H1 (cell line): ENCODE measurements around the gene R3HDM4.

Experiments used
- CEBPB ChIP-seq: IDR thresholded peaks from 2 replicates; pipeline ENCODE4 v1.6.1; 2012; ENCODE audit warnings: low read depth, low read length
- GTF2F1 ChIP-seq: IDR thresholded peaks from 2 replicates; pipeline ENCODE4 v1.6.1; 2012; ENCODE audit warnings: low read depth, low read length, improper control_type of control experiment, borderline replicate concordance
- PHF8 ChIP-seq: fragments of 200-600 bp; sonication (generic); conservative IDR thresholded peaks from 2 replicates; pipeline ENCODE4 v1.7.1; 2012; ENCODE audit warnings: low read depth, mild to moderate bottlenecking, inconsistent platforms, low read length, moderate library complexity
- POLR2A ChIP-seq, 2 experiments: IDR thresholded peaks; 1 replicate in 1 of 2; 2 replicates in 1 of 2; pipeline ENCODE4 v1.6.1; 2011; ENCODE audit warnings: low read depth in 2 of 2, low read length in 2 of 2, mild to moderate bottlenecking in 2 of 2; ENCODE audit errors: control extremely low read depth in 1 of 2
- TF ChIP-seq, protein P1 (sequence below), 3 experiments: IDR thresholded peaks; 1 replicate in 2 of 3; 2 replicates in 1 of 3; pipeline versions ENCODE4 v1.5.1 to v1.6.1; 2011; ENCODE audit warnings: low read length in 3 of 3, mild to moderate bottlenecking in 3 of 3, inconsistent platforms in 2 of 3, low read depth in 1 of 3, moderate library complexity in 1 of 3; ENCODE audit not compliant: insufficient read depth in 1 of 3; ENCODE audit errors: control extremely low read depth in 1 of 3

DNA sequence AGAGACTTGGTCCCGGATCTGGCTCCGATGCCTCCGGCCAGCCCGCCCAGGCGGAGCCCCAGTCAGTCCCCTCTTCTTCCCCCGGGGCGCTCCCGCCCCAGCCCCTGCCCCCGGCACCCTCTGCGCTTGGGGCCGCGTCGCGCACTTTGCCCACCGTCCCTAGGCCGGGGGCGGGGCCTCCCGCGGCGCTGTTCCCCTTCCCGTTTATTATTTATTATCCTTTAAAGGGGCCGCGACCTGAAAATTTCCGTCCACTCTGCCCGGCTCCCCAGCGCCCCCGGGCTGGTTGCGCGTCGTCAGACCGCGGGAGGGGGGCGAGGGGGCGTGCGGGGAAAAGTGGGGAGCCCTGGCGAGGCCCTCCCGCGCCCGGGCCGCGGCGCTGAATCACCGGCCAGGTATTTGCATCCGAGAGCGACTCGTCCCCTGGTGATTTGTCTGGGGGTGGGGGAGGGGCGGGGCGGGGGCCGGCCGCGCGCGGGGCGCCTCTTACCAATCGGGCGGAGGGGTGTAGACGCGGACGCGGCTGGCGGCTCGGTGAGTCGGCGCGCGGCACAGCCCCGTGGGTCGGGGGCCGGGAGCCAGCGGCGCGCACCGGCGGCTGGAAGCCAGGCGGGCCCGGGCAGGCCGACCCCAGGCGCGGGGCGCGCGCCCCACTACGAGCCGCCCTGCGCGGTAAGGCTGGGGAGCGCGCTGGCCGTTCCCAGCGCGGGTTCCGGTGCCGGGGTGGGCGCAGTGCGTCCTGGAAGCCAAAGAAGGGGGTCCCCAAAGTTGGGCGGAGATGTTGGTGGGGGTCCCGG, 12.7 kb upstream of the R3HDM4 start, which contains the start of gene ARID3A:
- TF ChIP-seq PHF8: no peak
- TF ChIP-seq, protein P1, sequence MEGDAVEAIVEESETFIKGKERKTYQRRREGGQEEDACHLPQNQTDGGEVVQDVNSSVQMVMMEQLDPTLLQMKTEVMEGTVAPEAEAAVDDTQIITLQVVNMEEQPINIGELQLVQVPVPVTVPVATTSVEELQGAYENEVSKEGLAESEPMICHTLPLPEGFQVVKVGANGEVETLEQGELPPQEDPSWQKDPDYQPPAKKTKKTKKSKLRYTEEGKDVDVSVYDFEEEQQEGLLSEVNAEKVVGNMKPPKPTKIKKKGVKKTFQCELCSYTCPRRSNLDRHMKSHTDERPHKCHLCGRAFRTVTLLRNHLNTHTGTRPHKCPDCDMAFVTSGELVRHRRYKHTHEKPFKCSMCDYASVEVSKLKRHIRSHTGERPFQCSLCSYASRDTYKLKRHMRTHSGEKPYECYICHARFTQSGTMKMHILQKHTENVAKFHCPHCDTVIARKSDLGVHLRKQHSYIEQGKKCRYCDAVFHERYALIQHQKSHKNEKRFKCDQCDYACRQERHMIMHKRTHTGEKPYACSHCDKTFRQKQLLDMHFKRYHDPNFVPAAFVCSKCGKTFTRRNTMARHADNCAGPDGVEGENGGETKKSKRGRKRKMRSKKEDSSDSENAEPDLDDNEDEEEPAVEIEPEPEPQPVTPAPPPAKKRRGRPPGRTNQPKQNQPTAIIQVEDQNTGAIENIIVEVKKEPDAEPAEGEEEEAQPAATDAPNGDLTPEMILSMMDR (IDR thresholded peaks at IDR 0.05; ENCODE audit: control extremely low read depth in 1 of 3, insufficient read depth in 1 of 3, low read depth in 1 of 3, low read length in 3 of 3): no peak
- TF ChIP-seq POLR2A (IDR thresholded peaks at IDR 0.05; ENCODE audit: control extremely low read depth in 1 of 2, low read depth in 2 of 2, low read length in 2 of 2): no peak
- no peak for TF ChIP-seq CEBPB
- TF ChIP-seq GTF2F1: no peak
